Heart right ventricle (tissue), 16 donors: ENCODE measurements around the gene TCL1B. TPM values are rescaled to one million over a fixed set of nuclear protein-coding genes. Genes with fewer than 3 reads are reported as not detected.

Experiments
- ATAC-seq, 8 donors: fragments of 200-7000 bp; cut with Tn5 transposase; one replicate each; pipeline ENCODE4 v1.9.1; 2020; ENCODE audit warnings: mild to moderate bottlenecking in 8 of 8, moderate library complexity in 8 of 8, moderate number of reproducible peaks in 1 of 8
- DNase-seq, 2 donors: peaks; one replicate each; pipeline ENCODE4 v3.0.0-alpha.2; 2020
- H3K27ac ChIP-seq, 10 donors: fragments of 200-600 bp; sonication (generic) in 2 of 10; one replicate each; pipeline versions ENCODE4 v1.5.0 to v1.8.0; 2020 to 2022; ENCODE audit warnings: mild to moderate bottlenecking in 3 of 10
- H3K27me3 ChIP-seq, 7 donors: fragments of 200-600 bp; one replicate each; pipeline ENCODE4 v1.8.0; 2021 to 2022; ENCODE audit warnings: mild to moderate bottlenecking in 2 of 7
- H3K36me3 ChIP-seq, 9 donors: fragments of 200-600 bp; sonication (generic) in 1 of 9; one replicate each; pipeline versions ENCODE4 v1.5.0 to v1.8.0; 2020 to 2022; ENCODE audit warnings: mild to moderate bottlenecking in 2 of 9
- H3K4me1 ChIP-seq, 9 donors: fragments of 200-600 bp; sonication (generic) in 1 of 9; one replicate each; pipeline versions ENCODE4 v1.5.0 to v1.8.0; 2020 to 2022; ENCODE audit warnings: mild to moderate bottlenecking in 4 of 9
- H3K4me3 ChIP-seq, 10 donors: fragments of 200-600 bp; sonication (generic) in 2 of 10; one replicate each; pipeline versions ENCODE4 v1.5.0 to v1.8.0; 2020 to 2022; ENCODE audit warnings: mild to moderate bottlenecking in 7 of 10, moderate library complexity in 2 of 10
- H3K9me3 ChIP-seq, 11 donors: fragments of 200-600 bp in 10 of 11; sonication (generic) in 2 of 11; one replicate each; pipeline versions ENCODE4 v1.5.0 to v1.8.0; 2013 to 2022; ENCODE audit warnings: mild to moderate bottlenecking in 2 of 11, control low read depth in 1 of 11, moderate library complexity in 1 of 11
- WGBS, 2 donors: extraction: QIAGEN DNeasy Blood & Tissue Kit; methylation state at CpG; one replicate each; pipeline ENCODE4 v1.1.7; 2013; ENCODE audit warnings: inconsistent platforms in 1 of 2; 5-methylcytosine and 5-hydroxymethylcytosine counted together
- intact Hi-C, 10 donors: fragments of 100-400 bp; cut with DNase I; formaldehyde crosslinking; loops; one replicate each; pipeline versions ENCODE4 v1.11.1 to v1.14.2; 2022
- polyA plus RNA-seq, 2 donors: library from polyadenylated mRNA; stranded (reverse); fragments of 200-250 nt; gene quantifications; one replicate each; pipeline ENCODE4 v1.2.3, GENCODE V29; 2013
- total RNA-seq, 10 donors: library from RNA; stranded (reverse); fragmentation: NEBNext Ultra II Directional in 3 of 10; extraction: Animal tissue kit (Norgen Biotek cat#: 25700) in 3 of 10; gene quantifications; one replicate each; pipeline versions ENCODE4 v1.2.1 to v1.2.4, GENCODE V29; 2021 to 2023
- TF ChIP-seq, protein P1 (sequence below), 9 donors: fragments of 200-600 bp; sonication (generic) in 2 of 9; IDR thresholded peaks; one replicate each; pipeline versions ENCODE4 v1.5.0 to v1.8.0; 2021 to 2022; ENCODE audit warnings: antibody characterized with exemption in 9 of 9, mild to moderate bottlenecking in 5 of 9, moderate library complexity in 1 of 9
- donor health status: Arrhythmogenic right ventricular cardiomyopathy.
- donor health status: ischemic (EF 13 %, LVEDD 7.1; RV severe dilation, severe dysfunction).
- donor health status: healthy with polysubstance abuse.
- donor health status: DM: no; HTN: yes; CAD: no.
- donor health status: DM: no; HTN: no; CAD: no.
- donor health status: ischemic (EF 25% LVEDD 6.9; RV normal size, moderate dysfunction).
- donor health status: ischemic (EF 25% LVEDD 5.7; RV mildly dilated, moderate dysfunction).
- donor health status: healthy.
- donor health status: DM: yes; HTN: yes; CAD: no.
- donor health status: Ischemic cardiomyopathy.
- donor health status: ischemic (EF 35%, LVEDD 5.7; RV mildly dilated, moderate dysfunction).
- donor health status: nonischemic (EF 11% LVEDD 7.7; RV severe dilation, severe dysfunction).
- donor health status: DM: yes; HTN: yes; CAD: no.
- donor health status: PGD.
- donor health status: ischemic (EF 29% LVEDD 5.4; RV normal size, mild dysfunction).
- donor health status: nonischemic (EF 23%, LVEDD 6.1; RV moderate dilation, normal function).

TCL1B gene
- total and polyA plus RNA-seq, 12 donors = not detected

DNA sequence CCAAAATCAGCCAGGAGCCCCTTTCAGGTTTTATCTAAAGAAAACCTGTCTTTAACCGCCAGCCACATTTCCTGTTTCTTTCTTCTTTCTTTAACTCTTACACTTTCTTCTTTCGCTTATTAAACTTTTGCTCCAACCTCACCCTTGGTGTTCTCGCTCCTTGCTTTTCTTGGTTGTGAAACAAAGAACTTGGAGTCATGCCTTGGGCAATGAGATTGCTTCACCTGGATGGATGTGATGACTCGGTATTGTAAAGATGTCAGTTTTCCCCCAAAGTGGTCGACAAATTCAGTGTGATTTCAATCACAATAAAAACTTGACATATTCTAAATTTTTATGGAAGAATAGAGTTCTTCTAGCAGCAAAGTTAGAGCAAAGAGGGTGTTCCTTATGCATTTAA lies 43.9 kb downstream of the TCL1B start:
- ATAC-seq (no peak), DNase-seq (no peak)
- no peaks in the 10 kb centered on the region for H3K9me3 ChIP-seq
- intact Hi-C loops = no loop called here
- no peak overlapping the region for H3K27ac ChIP-seq
- TF ChIP-seq, protein P1, sequence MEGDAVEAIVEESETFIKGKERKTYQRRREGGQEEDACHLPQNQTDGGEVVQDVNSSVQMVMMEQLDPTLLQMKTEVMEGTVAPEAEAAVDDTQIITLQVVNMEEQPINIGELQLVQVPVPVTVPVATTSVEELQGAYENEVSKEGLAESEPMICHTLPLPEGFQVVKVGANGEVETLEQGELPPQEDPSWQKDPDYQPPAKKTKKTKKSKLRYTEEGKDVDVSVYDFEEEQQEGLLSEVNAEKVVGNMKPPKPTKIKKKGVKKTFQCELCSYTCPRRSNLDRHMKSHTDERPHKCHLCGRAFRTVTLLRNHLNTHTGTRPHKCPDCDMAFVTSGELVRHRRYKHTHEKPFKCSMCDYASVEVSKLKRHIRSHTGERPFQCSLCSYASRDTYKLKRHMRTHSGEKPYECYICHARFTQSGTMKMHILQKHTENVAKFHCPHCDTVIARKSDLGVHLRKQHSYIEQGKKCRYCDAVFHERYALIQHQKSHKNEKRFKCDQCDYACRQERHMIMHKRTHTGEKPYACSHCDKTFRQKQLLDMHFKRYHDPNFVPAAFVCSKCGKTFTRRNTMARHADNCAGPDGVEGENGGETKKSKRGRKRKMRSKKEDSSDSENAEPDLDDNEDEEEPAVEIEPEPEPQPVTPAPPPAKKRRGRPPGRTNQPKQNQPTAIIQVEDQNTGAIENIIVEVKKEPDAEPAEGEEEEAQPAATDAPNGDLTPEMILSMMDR (IDR thresholded peaks at IDR 0.05) = no peak
- H3K4me1 ChIP-seq = no peaks in the 10 kb centered on the region
- no peaks in the 10 kb centered on the region for H3K36me3 ChIP-seq
- H3K27me3 ChIP-seq = peaks cover 0 to 61% (median 38%) of the 10 kb centered on the region in 7 donors
- H3K4me3 ChIP-seq = no peak overlapping the region
- WGBS, 2 donors = 87 to 89% methylated on average over 5 of the region's 5 CpGs

DNA sequence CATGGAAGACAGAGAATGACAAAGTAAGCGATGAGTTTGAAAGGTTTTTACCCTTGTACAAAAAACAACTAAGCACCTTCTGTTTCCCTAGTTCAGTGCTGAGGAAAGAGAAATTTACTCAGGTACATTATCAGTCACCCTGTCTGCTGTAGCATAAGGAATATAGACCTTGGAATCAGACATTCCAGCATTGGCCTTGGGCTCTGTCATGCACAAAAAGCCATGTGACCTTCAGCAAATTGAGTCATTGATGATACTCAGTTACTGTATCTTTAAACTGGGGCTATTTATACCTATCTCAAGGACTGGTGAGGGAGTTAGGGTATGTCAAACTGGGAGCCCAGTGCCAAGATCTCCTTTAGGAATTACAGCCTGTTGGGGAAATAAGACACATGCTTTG lies 47.0 kb downstream of the TCL1B start:
- WGBS, 2 donors = 89 to 93% methylated on average over 1 of the region's 1 CpG
- Histone ChIP-seq H3K4me3 (no peak overlapping the region), H3K36me3 (no peaks in the 10 kb centered on the region), H3K27ac (no peak overlapping the region), H3K27me3 (peaks cover 0 to 44% (median 26%) of the 10 kb centered on the region in 7 donors), H3K4me1 (no peaks in the 10 kb centered on the region), H3K9me3 (no peaks in the 10 kb centered on the region)
- no peak for ATAC-seq
- intact Hi-C loops = no loop called here
- no peak for DNase-seq
- TF ChIP-seq, protein P1 (IDR thresholded peaks at IDR 0.05) = no peak

DNA sequence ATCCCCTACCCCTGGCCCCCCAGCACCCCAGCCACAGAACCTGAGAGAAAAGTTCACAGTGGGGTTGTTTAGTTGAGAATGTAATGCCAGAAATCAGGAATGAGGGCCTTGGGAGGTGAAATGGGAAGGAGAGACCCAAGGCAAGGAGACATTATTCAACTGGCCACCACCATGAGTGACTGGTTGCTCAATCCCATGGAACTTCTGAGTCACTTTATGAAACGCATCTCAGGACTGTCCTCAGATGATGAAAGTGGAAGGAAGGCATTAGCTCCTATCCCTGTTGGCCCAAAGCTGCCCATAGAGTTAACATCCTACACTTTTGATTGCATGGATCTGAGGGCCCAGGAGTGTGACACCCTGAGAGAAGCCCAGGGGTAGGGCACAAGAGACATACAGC lies 53.1 kb downstream of the TCL1B start:
- 71 to 74% methylated on average over 1 of the region's 1 CpG for whole genome bisulfite sequencing, 2 donors

DNA sequence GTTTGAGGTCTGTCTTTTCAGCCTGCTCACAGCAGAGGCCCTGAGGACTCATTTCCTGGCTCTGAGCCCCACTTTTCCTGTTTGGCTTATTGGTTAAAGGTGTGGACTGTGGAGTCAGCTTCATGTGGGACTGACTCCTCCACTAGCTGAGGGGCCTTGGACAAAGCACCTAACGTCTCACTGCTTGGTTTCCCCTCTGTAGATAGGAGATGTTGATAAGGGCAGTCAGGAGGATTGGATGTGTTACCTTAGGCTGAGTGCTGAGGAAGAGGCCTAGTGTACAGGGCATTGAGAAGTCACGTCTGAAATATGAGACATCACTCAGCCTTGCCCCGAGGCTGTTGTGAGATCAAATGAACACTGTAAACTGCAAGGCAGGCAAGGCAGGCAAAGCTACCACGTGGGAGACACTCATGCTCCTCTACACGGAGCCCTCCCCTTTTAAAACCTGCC lies 54.8 kb downstream of the TCL1B start:
- DNase-seq = no peak
- ATAC-seq = no peak
- Histone ChIP-seq H3K4me1 (no peaks in the 10 kb centered on the region), H3K4me3 (no peak overlapping the region), H3K9me3 (peaks cover 0 to 9% (median 0%) of the 10 kb centered on the region in 11 donors), H3K27ac (no peak overlapping the region), H3K27me3 (peaks cover 0 to 9% (median 0%) of the 10 kb centered on the region in 7 donors), H3K36me3 (no peaks in the 10 kb centered on the region)
- WGBS, 2 donors = 19 to 29% methylated on average over 5 of the region's 5 CpGs
- TF ChIP-seq, protein P1 (IDR thresholded peaks at IDR 0.05) = no peak
- intact Hi-C loops = no loop called here

More for the DNA sequence above, 53.1 kb downstream of the TCL1B start:
- no peak overlapping the region for H3K27ac ChIP-seq
- H3K9me3 ChIP-seq = peaks cover 0 to 9% (median 0%) of the 10 kb centered on the region in 11 donors
- TF ChIP-seq, protein P1 (IDR thresholded peaks at IDR 0.05) = no peak
- H3K27me3 ChIP-seq = peaks cover 0 to 11% (median 6%) of the 10 kb centered on the region in 7 donors
- no peak overlapping the region for H3K4me3 ChIP-seq
- no peaks in the 10 kb centered on the region for H3K4me1 ChIP-seq
- DNase-seq = no peak
- H3K36me3 ChIP-seq = no peaks in the 10 kb centered on the region
- no peak for ATAC-seq
- intact Hi-C loops = no loop called here
